KMS-11 (cell line): ENCODE measurements around the gene TMPRSS11A.

Experiments used
- H2AFZ ChIP-seq: fragments of 200-600 bp; sonication (generic); 2 replicates; pipeline ENCODE4 v1.6.1; 2016; ENCODE audit warnings: antibody characterized with exemption, mixed run types, low read depth
- H3K27ac ChIP-seq: fragments of 200-600 bp; sonication (generic); 2 replicates; pipeline ENCODE4 v1.6.1; 2016; ENCODE audit warnings: mild to moderate bottlenecking, mixed run types
- H3K27me3 ChIP-seq: fragments of 200-600 bp; sonication (generic); 2 replicates; pipeline ENCODE4 v1.6.1; 2017; ENCODE audit warnings: mild to moderate bottlenecking, low read depth, mixed run types, moderate library complexity; ENCODE audit not compliant: insufficient read depth
- H3K36me3 ChIP-seq: fragments of 200-600 bp; sonication (generic); 2 replicates; pipeline ENCODE4 v1.6.1; 2017; ENCODE audit warnings: mild to moderate bottlenecking, mixed run types; ENCODE audit not compliant: insufficient read depth
- H3K4me1 ChIP-seq: fragments of 200-600 bp; sonication (generic); 2 replicates; pipeline ENCODE4 v1.6.1; 2016; ENCODE audit warnings: mild to moderate bottlenecking, low read depth, mixed run types; ENCODE audit not compliant: poor library complexity, severe bottlenecking
- H3K4me2 ChIP-seq: fragments of 200-600 bp; sonication (generic); 2 replicates; pipeline ENCODE4 v1.7.0; 2016; ENCODE audit warnings: mild to moderate bottlenecking, mixed run types
- H3K4me3 ChIP-seq: fragments of 200-600 bp; sonication (generic); IDR thresholded peaks from 2 replicates; pipeline ENCODE4 v1.6.1; 2017; ENCODE audit warnings: low read depth, low read length, mixed read lengths; ENCODE audit not compliant: insufficient read depth
- H3K79me2 ChIP-seq: fragments of 200-600 bp; sonication (generic); 2 replicates; pipeline ENCODE4 v1.6.1; 2016; ENCODE audit warnings: low read depth, mixed run types; ENCODE audit not compliant: insufficient read depth
- H3K9ac ChIP-seq: fragments of 200-600 bp; sonication (generic); 2 replicates; pipeline ENCODE4 v1.6.1; 2016; ENCODE audit warnings: mild to moderate bottlenecking, mixed run types
- H4K20me1 ChIP-seq: fragments of 200-600 bp; sonication (generic); 2 replicates; pipeline ENCODE4 v1.6.1; 2016; ENCODE audit warnings: mild to moderate bottlenecking, mixed run types; ENCODE audit not compliant: insufficient read depth
- TF ChIP-seq, protein P1 (sequence below): fragments of 200-600 bp; sonication (generic); conservative IDR thresholded peaks from 2 replicates; pipeline ENCODE4 v1.6.1; 2017; ENCODE audit warnings: low read depth, mild to moderate bottlenecking, antibody characterized with exemption, low read length, moderate library complexity, mixed read lengths

TMPRSS11A gene

DNA sequence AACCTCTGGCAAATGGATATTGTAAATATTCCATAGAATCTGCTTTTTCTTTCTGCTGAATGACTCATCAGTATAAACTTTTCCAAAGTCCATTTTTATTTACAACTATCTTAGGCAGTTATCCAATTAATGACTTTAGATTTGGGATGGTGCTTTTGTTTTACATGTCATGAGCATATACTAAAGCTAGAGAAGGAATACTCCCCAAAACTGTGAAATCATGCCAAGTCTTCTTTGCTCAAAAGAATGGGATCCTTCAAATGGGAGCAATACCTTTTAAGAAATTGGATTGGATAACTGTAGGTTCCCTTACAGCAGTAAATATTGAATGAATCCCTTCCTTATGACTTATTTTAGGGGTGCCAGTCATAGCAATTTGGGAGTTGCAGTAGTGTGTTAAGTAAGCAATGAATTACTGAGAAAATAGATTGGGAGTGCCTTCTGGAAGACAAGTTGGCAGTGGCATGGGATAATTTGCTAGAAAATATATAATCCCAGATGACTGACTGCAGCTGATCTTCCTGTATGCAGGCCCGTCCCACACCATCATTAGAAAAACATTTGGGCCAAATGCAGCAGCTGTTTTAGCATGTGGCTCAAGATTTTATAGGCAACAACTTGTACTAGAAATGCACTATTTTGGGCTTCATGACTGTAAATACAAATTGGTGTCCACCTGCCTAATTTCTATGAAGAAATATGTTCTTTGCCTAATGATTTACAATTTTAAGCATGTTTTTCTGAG lies 82.3 kb downstream of the TMPRSS11A start:
- Histone ChIP-seq H3K4me2 (no peak overlapping the region), H3K27me3 (no peaks in the 10 kb centered on the region), H4K20me1 (no peaks in the 10 kb centered on the region; the same call in 1 of the 2 replicates), H3K4me1 (no peaks in the 10 kb centered on the region), H3K36me3 (no peaks in the 10 kb centered on the region), H2AFZ (no peak overlapping the region), H3K9ac (no peak overlapping the region), H3K4me3 (no peak overlapping the region), H3K79me2 (no peaks in the 10 kb centered on the region), H3K27ac (no peak overlapping the region)
- TF ChIP-seq, protein P1, sequence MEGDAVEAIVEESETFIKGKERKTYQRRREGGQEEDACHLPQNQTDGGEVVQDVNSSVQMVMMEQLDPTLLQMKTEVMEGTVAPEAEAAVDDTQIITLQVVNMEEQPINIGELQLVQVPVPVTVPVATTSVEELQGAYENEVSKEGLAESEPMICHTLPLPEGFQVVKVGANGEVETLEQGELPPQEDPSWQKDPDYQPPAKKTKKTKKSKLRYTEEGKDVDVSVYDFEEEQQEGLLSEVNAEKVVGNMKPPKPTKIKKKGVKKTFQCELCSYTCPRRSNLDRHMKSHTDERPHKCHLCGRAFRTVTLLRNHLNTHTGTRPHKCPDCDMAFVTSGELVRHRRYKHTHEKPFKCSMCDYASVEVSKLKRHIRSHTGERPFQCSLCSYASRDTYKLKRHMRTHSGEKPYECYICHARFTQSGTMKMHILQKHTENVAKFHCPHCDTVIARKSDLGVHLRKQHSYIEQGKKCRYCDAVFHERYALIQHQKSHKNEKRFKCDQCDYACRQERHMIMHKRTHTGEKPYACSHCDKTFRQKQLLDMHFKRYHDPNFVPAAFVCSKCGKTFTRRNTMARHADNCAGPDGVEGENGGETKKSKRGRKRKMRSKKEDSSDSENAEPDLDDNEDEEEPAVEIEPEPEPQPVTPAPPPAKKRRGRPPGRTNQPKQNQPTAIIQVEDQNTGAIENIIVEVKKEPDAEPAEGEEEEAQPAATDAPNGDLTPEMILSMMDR, result no peak

- no peaks in the 10 kb centered on the region for H3K4me1 ChIP-seq
- no peaks in the 10 kb centered on the region for H3K79me2 ChIP-seq
- TF ChIP-seq, protein P1, result no peak
- H3K4me3 ChIP-seq, result no peak overlapping the region
- H3K4me2 ChIP-seq, result no peak overlapping the region
- no peak overlapping the region for H3K27ac ChIP-seq
- H3K36me3 ChIP-seq, result no peaks in the 10 kb centered on the region
- H4K20me1 ChIP-seq, result no peaks in the 10 kb centered on the region
- no peak overlapping the region for H3K9ac ChIP-seq
- no peaks in the 10 kb centered on the region for H3K27me3 ChIP-seq
- no peak overlapping the region for H2AFZ ChIP-seq
These were observed 83.8 kb downstream of the TMPRSS11A start for GRCh38 chr4:67879486-67879885.

DNA sequence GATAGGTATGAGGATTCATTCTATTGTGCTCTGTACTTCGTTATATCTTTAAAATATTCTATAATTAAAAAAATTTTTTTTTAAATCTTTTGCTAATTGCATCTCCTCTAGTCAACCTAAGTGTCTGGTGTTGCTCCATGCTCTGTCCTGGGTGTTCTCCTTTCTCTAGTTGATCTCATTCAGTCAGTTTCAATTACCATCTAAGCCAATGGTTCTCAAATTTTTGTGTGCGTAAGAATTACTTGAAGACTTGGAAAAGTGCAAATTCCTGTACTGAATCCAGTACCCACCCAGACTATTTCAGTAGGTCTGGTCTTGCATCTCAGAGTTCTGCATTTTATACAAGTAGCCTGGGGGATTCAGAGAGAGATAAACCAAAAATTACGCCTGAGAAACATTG lies 86.2 kb downstream of the TMPRSS11A start:
- Histone ChIP-seq H3K79me2 (no peaks in the 10 kb centered on the region), H3K4me3 (no peak overlapping the region), H3K36me3 (no peaks in the 10 kb centered on the region), H3K9ac (no peak overlapping the region), H3K27me3 (no peaks in the 10 kb centered on the region), H3K4me2 (no peak overlapping the region), H2AFZ (no peak overlapping the region), H3K27ac (no peak overlapping the region), H4K20me1 (no peaks in the 10 kb centered on the region), H3K4me1 (no peaks in the 10 kb centered on the region)
- TF ChIP-seq, protein P1, result no peak

DNA sequence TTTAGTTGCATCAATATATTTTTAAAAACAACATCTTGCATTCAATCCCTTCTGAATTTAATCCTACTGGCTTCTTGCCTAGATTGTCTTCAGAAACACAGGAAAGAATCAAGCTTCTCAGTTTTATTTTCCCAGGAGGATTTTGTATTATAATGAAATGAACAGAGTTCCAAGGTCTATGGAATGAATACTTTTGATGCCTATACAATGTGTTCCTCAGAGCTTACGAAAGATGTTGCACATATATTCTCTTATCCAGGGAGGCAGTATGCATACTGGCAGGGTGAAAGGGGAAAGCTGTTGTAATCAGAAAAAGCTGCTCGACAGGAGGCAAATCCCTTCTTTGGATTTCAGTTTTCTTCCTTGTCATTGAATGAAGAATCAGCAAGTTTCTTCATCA lies 88.3 kb downstream of the TMPRSS11A start:
- no peaks in the 10 kb centered on the region for H4K20me1 ChIP-seq
- H3K4me2 ChIP-seq, result no peak overlapping the region
- H3K9ac ChIP-seq, result no peak overlapping the region
- H3K4me1 ChIP-seq, result no peaks in the 10 kb centered on the region
- H3K4me3 ChIP-seq, result no peak overlapping the region
- no peak overlapping the region for H2AFZ ChIP-seq
- H3K27ac ChIP-seq, result no peak overlapping the region
- no peaks in the 10 kb centered on the region for H3K79me2 ChIP-seq
- H3K27me3 ChIP-seq, result no peaks in the 10 kb centered on the region
- TF ChIP-seq, protein P1, result no peak
- H3K36me3 ChIP-seq, result no peaks in the 10 kb centered on the region
